ENCODE results near the gene FAM228B. TPM values are rescaled to one million over a fixed set of nuclear protein-coding genes. Genes with fewer than 3 reads are reported as not detected.
"Not testable (repeated sequence)": the region's sequence is repeated elsewhere in the genome, so short reads cannot be mapped to it uniquely, and the experiment has no call there.

The FAM228B gene
- total and polyA plus RNA-seq, 9 of the 15 experiments (the other 6 are each of a cell fraction or from before 2014, with no cell fraction given): 1.1 to 3.7 (median 2.6) TPM

DNA sequence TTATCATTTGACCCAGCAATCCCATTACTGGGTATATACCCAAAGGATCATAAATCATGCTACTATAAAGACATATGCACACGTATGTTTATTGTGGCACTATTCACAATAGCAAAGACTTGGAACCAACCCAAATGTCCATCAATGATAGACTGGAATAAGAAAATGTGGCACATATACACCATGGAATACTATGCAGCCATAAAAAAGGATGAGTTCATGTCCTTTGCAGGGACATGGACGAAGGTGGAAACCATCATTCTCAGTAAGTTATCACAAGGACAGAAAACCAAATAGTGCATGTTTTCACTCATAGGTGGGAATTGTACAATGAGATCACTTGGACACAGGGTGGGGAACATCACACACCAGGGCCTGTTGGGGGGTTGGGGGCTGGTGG is 22.5 kb upstream of the FAM228B start:
- ATAC-seq; H3K4me3 ChIP-seq; H3K79me2 ChIP-seq (ENCODE audit: control insufficient read depth, insufficient read depth, low read length); H3K27ac ChIP-seq (ENCODE audit: extremely low read depth, low read depth, low read length); DNase-seq (ENCODE audit: extremely low read depth in 1 of 4, low spot score in 3 of 4); FAIRE-seq; H3K4me1 ChIP-seq (replicated peaks in 1 of 2; ENCODE audit: control insufficient read depth in 2 of 2, insufficient read depth in 2 of 2, low read length in 2 of 2); H3K27me3 ChIP-seq (ENCODE audit: control insufficient read depth in 2 of 2, insufficient read depth in 2 of 2, low read length in 2 of 2); in situ Hi-C loops (cut with MboI); CTCF ChIA-PET (ENCODE audit: low intra/inter-chr PET ratio); POLR2A ChIA-PET; BruUV-seq (replicated peaks); H4K20me1 ChIP-seq (replicated peaks; ENCODE audit: control insufficient read depth, insufficient read depth, low read length); H2AFZ ChIP-seq (ENCODE audit: low read depth, low read length); H3K4me2 ChIP-seq (ENCODE audit: insufficient read depth, low read length); H3K9me3 ChIP-seq (replicated peaks; ENCODE audit: control insufficient read depth, insufficient read depth, low read depth, low read length); H3K36me3 ChIP-seq (ENCODE audit: control insufficient read depth, insufficient read depth, low read length); H3K9ac ChIP-seq (ENCODE audit: insufficient read depth in 1 of 2, low read depth in 2 of 2, low read length in 2 of 2); H3K9me1 ChIP-seq (ENCODE audit: control insufficient read depth, insufficient read depth, low read length); intact Hi-C loops (cut with micrococcal nuclease): not testable (repeated sequence)
- WGBS (ENCODE audit: insufficient coverage, low coverage, missing lambda C conversion rate): 8% methylated on average over 2 of the region's 2 CpGs
- TF ChIP-seq ZNF146 (CRISPR knock-in tag; IDR thresholded peaks at IDR 0.05; ENCODE audit: unreplicated experiment) (peak; percentile 81), BCOR (IDR thresholded peaks at IDR 0.05) (0 out of 2 replicates have a peak, but pooled peaks have one; percentile 19)

DNA sequence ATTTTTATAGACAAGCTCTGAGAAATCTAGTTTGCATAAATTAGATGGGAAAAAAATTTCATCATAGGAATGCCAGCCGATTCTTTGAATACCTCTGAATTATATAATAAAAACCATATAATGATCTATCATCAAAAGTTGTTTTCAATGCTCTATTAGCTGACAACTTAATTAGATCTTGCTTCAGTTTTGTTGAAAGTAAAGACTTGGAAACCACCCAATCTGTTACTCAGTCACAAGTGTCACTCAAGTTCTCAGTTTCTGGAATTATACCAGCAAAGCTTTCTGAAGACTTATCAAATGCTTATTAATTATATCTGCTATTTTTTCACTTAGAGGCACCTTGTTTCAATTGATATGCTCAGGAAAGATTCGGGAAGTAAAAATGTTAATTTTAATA is 21.3 kb upstream of the FAM228B start:
- Histone ChIP-seq H3K79me2 (ENCODE audit: control insufficient read depth, insufficient read depth, low read length) (no peaks in the 10 kb centered on the region), H3K9me1 (ENCODE audit: control insufficient read depth, insufficient read depth, low read length) (no peaks in the 10 kb centered on the region), H3K36me3 (ENCODE audit: control insufficient read depth, insufficient read depth, low read length) (no peaks in the 10 kb centered on the region), H2AFZ (ENCODE audit: low read depth, low read length) (no peak overlapping the region), H3K27me3 (ENCODE audit: control insufficient read depth in 2 of 2, insufficient read depth in 2 of 2, low read length in 2 of 2) (peaks cover 0 to 6% of the 10 kb centered on the region in 2 experiments; a peak in 1 of 5 replicates), H3K4me1 (replicated peaks in 1 of 2; ENCODE audit: control insufficient read depth in 2 of 2, insufficient read depth in 2 of 2, low read length in 2 of 2) (peaks cover 0 to 4% of the 10 kb centered on the region in 2 experiments; a peak in 2 of 5 replicates), H3K9me3 (replicated peaks; ENCODE audit: control insufficient read depth, insufficient read depth, low read depth, low read length) (no peaks in the 10 kb centered on the region), H3K9ac (ENCODE audit: insufficient read depth in 1 of 2, low read depth in 2 of 2, low read length in 2 of 2) (no peak overlapping the region), H3K4me3 (no peak overlapping the region), H4K20me1 (replicated peaks; ENCODE audit: control insufficient read depth, insufficient read depth, low read length) (no peaks in the 10 kb centered on the region), H3K4me2 (ENCODE audit: insufficient read depth, low read length) (no peak overlapping the region), H3K27ac (ENCODE audit: extremely low read depth, low read depth, low read length) (no peak overlapping the region)
- POLR2A ChIA-PET: interaction anchor here (0.6 kb wide), 1 partner anchor 901 kb away, joined by 3 read pairs; no protein-coding TSS in a partner anchor
- 12% methylated on average over 2 of the region's 2 CpGs for WGBS (ENCODE audit: insufficient coverage, low coverage, missing lambda C conversion rate)
- ATAC-seq (no peak), DNase-seq (ENCODE audit: extremely low read depth in 1 of 4, low spot score in 3 of 4) (no peak), FAIRE-seq (no peak)
- TF ChIP-seq PKNOX1 (IDR thresholded peaks at IDR 0.05): peak; percentile 19; the same call in 1 of the 2 replicates
- TF ChIP-seq SMARCE1 (IDR thresholded peaks at IDR 0.05): no peak
- intact Hi-C loops (cut with micrococcal nuclease) (no loop called here), in situ Hi-C loops (cut with MboI) (no loop called here)
- no TSS peak for BruUV-seq (replicated peaks)
- CTCF ChIA-PET (ENCODE audit: low intra/inter-chr PET ratio): interaction anchor here (0.6 kb wide), 1 partner anchor 125 kb away, joined by 3 read pairs; no protein-coding TSS in a partner anchor
